ENCODE data around the gene CDT1.

Gene CDT1

GRCh38 chr16:88803264-88803987 lies at the start of gene CDT1:
CDT1 (plus strand) TSS chr16:88803789; CDS start chr16:88803832, 43 bp downstream.
- peak; percentile 77 for TF ChIP-seq POLR2A (IDR thresholded peaks at IDR 0.05; ENCODE audit: low read depth, low read length)
- FAIRE-seq (no peak), DNase-seq (ENCODE audit: insufficient read length, low spot score) (peak; percentile 97)

- FAIRE-seq (no peak), DNase-seq (ENCODE audit: insufficient read length, low spot score) (no peak)
- TF ChIP-seq POLR2A (IDR thresholded peaks at IDR 0.05; ENCODE audit: low read depth, low read length), result no peak
Observed at GRCh38 chr16:88754109-88754911, 49.3 kb upstream of the CDT1 start.

- FAIRE-seq, result no peak
- DNase-seq (ENCODE audit: insufficient read length, low spot score), result peak; percentile 64
Observed at GRCh38 chr16:88754912-88755744, 48.5 kb upstream of the CDT1 start.

GRCh38 chr16:88755745-88756443 lies 47.7 kb upstream of the CDT1 start:
- DNase-seq (ENCODE audit: insufficient read length, low spot score) (no peak), FAIRE-seq (no peak)
- TF ChIP-seq POLR2A (IDR thresholded peaks at IDR 0.05; ENCODE audit: low read depth, low read length), result no peak

More at GRCh38 chr16:88754912-88755744, 48.5 kb upstream of the CDT1 start:
- no peak for TF ChIP-seq POLR2A (IDR thresholded peaks at IDR 0.05; ENCODE audit: low read depth, low read length)

GRCh38 chr16:88758227-88758943 lies 45.2 kb upstream of the CDT1 start:
- TF ChIP-seq POLR2A (IDR thresholded peaks at IDR 0.05; ENCODE audit: low read depth, low read length), result no peak
- no peak for FAIRE-seq
- DNase-seq (ENCODE audit: insufficient read length, low spot score), result peak; percentile 54

GRCh38 chr16:88758944-88759244 lies 44.7 kb upstream of the CDT1 start:
- no peak for DNase-seq (ENCODE audit: insufficient read length, low spot score)
- no peak for FAIRE-seq

GRCh38 chr16:88759245-88759975 lies 44.2 kb upstream of the CDT1 start:
- FAIRE-seq (no peak), DNase-seq (ENCODE audit: insufficient read length, low spot score) (no peak)
- no peak for TF ChIP-seq POLR2A (IDR thresholded peaks at IDR 0.05; ENCODE audit: low read depth, low read length)

More at GRCh38 chr16:88758944-88759244, 44.7 kb upstream of the CDT1 start:
- TF ChIP-seq POLR2A (IDR thresholded peaks at IDR 0.05; ENCODE audit: low read depth, low read length), result no peak

GRCh38 chr16:88759976-88760350 lies 43.6 kb upstream of the CDT1 start:
- DNase-seq (ENCODE audit: insufficient read length, low spot score) (no peak), FAIRE-seq (no peak)
- TF ChIP-seq POLR2A (IDR thresholded peaks at IDR 0.05; ENCODE audit: low read depth, low read length), result no peak

- FAIRE-seq, result no peak
- DNase-seq (ENCODE audit: insufficient read length, low spot score), result no peak
- TF ChIP-seq POLR2A (IDR thresholded peaks at IDR 0.05; ENCODE audit: low read depth, low read length), result no peak
Observed at GRCh38 chr16:88760424-88761142, 43.0 kb upstream of the CDT1 start.

GRCh38 chr16:88761143-88761534 lies 42.5 kb upstream of the CDT1 start:
- DNase-seq (ENCODE audit: insufficient read length, low spot score) (no peak), FAIRE-seq (no peak)
- TF ChIP-seq POLR2A (IDR thresholded peaks at IDR 0.05; ENCODE audit: low read depth, low read length), result no peak

- no peak for TF ChIP-seq POLR2A (IDR thresholded peaks at IDR 0.05; ENCODE audit: low read depth, low read length)
- DNase-seq (ENCODE audit: insufficient read length, low spot score), result no peak
- no peak for FAIRE-seq
Observed at GRCh38 chr16:88761830-88762229, 41.8 kb upstream of the CDT1 start.
